Measurements from ENCODE around the gene CTNND2. TPM values are rescaled to one million over a fixed set of nuclear protein-coding genes. Genes with fewer than 3 reads are reported as not detected.

CTNND2 gene
- total RNA-seq, 2 experiments from 2014 or later: not detected

DNA sequence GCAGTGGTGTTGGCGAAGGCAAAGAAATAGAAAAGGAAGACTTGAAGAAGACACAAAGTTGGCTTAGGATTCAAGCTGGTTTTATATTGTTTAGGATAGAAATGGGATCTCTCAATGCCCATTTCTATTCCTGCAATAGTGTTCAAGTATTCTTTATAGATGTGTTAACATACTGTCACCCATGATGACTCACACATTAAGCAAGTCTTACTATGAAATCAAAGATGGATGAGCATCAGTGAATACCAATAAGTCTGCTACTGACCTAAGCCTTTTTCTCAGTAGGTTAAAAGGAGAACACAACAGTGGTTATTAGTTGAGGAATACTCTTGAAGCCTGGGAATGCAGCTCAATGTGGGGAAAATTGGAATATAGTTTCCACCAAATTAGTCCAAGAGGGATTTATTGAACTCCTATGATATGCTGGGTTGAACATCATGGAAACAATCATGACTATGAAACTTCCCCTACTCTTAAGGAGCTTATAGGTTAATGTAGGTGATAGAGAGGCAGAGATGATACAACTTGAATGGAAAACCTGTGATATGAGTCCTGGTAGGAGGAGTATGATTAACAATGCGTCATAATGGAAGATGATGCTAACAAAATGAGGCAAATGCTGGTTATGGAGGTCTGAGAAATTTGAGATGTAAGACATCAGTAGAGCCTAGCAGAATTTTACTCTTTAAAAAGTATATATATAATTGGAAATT lies 726.1 kb downstream of the CTNND2 start:
- Mint-ChIP-seq H3K9me3 (no peaks in the 10 kb centered on the region), H3K36me3 (ENCODE audit: low read depth) (no peaks in the 10 kb centered on the region), H3K4me1 (ENCODE audit: low read depth) (no peaks in the 10 kb centered on the region), H3K27me3 (peaks cover 9% of the 10 kb centered on the region), H3K4me3 (no peak overlapping the region), H3K27ac (no peak overlapping the region)
- ATAC-seq: peak; percentile 49
- DNase-seq: no peak
- ChIA-PET POLR2A (no interaction called here), CTCF (interaction anchor here (1.2 kb wide), 1 partner anchor 190 kb away, joined by 4 read pairs; no protein-coding TSS in a partner anchor)
- intact Hi-C loops (cut with micrococcal nuclease): no loop called here
- TF ChIP-seq, protein P1, sequence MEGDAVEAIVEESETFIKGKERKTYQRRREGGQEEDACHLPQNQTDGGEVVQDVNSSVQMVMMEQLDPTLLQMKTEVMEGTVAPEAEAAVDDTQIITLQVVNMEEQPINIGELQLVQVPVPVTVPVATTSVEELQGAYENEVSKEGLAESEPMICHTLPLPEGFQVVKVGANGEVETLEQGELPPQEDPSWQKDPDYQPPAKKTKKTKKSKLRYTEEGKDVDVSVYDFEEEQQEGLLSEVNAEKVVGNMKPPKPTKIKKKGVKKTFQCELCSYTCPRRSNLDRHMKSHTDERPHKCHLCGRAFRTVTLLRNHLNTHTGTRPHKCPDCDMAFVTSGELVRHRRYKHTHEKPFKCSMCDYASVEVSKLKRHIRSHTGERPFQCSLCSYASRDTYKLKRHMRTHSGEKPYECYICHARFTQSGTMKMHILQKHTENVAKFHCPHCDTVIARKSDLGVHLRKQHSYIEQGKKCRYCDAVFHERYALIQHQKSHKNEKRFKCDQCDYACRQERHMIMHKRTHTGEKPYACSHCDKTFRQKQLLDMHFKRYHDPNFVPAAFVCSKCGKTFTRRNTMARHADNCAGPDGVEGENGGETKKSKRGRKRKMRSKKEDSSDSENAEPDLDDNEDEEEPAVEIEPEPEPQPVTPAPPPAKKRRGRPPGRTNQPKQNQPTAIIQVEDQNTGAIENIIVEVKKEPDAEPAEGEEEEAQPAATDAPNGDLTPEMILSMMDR (IDR thresholded peaks at IDR 0.05): no peak

DNA sequence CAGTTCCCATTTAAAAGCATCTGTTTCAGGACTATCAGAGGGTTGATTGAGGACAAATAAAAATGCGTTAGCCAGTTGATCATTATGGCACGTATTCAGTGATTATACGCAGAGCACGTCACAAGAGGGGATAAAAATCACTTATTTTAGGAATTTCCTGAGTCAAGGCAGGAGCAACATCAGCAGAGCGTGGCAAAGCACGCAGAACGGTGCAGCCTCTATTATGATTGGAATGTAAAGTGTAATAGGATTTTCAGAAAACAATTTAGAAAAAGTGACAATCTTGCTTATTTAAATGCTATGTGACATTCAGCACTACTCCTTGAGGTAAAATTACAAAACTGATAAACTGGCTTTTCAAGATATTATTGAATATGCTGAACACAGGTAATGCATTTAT lies 729.7 kb downstream of the CTNND2 start:
- ATAC-seq (no peak), DNase-seq (no peak)
- intact Hi-C loops (cut with micrococcal nuclease): no loop called here
- Mint-ChIP-seq H3K27ac (no peak overlapping the region), H3K27me3 (peaks cover 9% of the 10 kb centered on the region), H3K4me3 (no peak overlapping the region), H3K9me3 (no peaks in the 10 kb centered on the region), H3K36me3 (ENCODE audit: low read depth) (no peaks in the 10 kb centered on the region), H3K4me1 (ENCODE audit: low read depth) (peaks cover 5% of the 10 kb centered on the region)
- ChIA-PET CTCF (no interaction called here), POLR2A (no interaction called here)
- TF ChIP-seq, protein P1 (IDR thresholded peaks at IDR 0.05): no peak

DNA sequence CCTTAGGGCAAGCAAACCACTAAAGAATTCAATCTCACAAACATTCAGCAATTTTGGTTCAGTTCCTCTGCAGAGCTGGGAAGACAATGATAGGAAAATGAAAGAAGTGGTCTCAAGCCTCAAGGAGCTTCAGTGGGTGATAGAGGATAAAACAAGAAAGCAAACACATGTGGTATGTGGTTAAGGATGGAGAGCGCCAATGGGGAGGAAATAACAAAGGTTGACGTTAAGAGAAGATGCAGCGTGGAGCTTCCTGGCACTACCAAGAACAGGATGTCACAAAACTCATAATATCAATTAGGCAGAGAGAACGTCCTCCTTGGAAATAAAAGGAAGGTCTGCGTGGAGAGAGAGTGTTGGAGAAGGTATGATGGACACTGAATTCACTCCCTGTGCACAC lies 731.8 kb downstream of the CTNND2 start:
- Mint-ChIP-seq H3K36me3 (ENCODE audit: low read depth) (no peaks in the 10 kb centered on the region), H3K4me1 (ENCODE audit: low read depth) (peaks cover 5% of the 10 kb centered on the region), H3K27ac (no peak overlapping the region), H3K4me3 (no peak overlapping the region), H3K9me3 (no peaks in the 10 kb centered on the region), H3K27me3 (peaks cover 7% of the 10 kb centered on the region)
- TF ChIP-seq, protein P1 (IDR thresholded peaks at IDR 0.05): no peak
- DNase-seq (no peak), ATAC-seq (no peak)
- ChIA-PET POLR2A (no interaction called here), CTCF (interaction anchor here (1.6 kb wide), 1 partner anchor 10 kb away, joined by 4 read pairs; no protein-coding TSS in a partner anchor)
- intact Hi-C loops (cut with micrococcal nuclease): no loop called here

DNA sequence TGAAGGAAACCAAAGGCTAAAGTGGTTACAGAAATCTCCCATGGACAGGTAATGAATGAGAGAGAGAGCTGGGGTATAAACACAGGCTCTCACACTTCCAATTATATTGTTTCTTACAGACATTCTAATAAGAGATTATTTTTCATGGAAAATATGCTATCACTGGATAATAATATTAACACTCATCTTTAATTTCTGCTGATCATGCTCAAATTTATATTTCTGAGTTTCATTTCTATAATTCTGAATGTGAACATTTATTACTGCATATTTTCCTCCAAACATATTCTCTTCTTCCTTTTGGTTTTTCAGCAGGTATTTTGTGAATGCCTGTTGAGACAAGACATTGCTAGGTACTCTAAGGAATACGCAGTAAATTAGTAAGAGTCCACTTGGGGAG lies 733.0 kb downstream of the CTNND2 start:
- no peaks in the 10 kb centered on the region for H3K9me3 Mint-ChIP-seq
- H3K27ac Mint-ChIP-seq: no peak overlapping the region
- H3K27me3 Mint-ChIP-seq: peaks cover 6% of the 10 kb centered on the region
- CTCF ChIA-PET: no interaction called here
- no peak overlapping the region for H3K4me3 Mint-ChIP-seq
- POLR2A ChIA-PET: no interaction called here
- TF ChIP-seq, protein P1 (IDR thresholded peaks at IDR 0.05): no peak
- H3K36me3 Mint-ChIP-seq (ENCODE audit: low read depth): no peaks in the 10 kb centered on the region
- DNase-seq (no peak), ATAC-seq (no peak)
- intact Hi-C loops (cut with micrococcal nuclease): no loop called here
- H3K4me1 Mint-ChIP-seq (ENCODE audit: low read depth): peaks cover 5% of the 10 kb centered on the region

DNA sequence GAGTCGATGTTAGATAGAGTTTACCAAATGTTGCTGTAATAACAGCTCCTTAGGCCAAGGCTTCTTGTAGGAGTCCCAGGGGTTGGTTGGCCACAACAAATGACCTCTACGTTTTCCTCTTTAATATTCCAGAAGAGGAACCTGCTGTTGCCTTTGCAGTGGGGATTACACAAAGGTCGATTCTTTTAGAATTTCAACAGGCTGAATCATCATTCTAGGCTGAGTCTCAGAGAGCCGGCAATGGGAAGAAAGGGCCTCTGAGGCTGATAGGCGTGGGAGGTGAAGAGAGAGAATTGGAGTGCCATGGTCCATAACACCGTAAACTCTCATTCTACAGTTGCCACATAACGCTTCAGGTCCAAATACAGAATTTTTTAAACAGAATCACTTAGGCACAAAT lies 737.3 kb downstream of the CTNND2 start:
- Mint-ChIP-seq H3K27me3 (no peaks in the 10 kb centered on the region), H3K4me3 (no peak overlapping the region), H3K27ac (no peak overlapping the region), H3K4me1 (ENCODE audit: low read depth) (no peaks in the 10 kb centered on the region), H3K9me3 (no peaks in the 10 kb centered on the region), H3K36me3 (ENCODE audit: low read depth) (no peaks in the 10 kb centered on the region)
- CTCF ChIA-PET: no interaction called here
- intact Hi-C loops (cut with micrococcal nuclease): no loop called here
- POLR2A ChIA-PET: no interaction called here
- no peak for ATAC-seq
- TF ChIP-seq, protein P1 (IDR thresholded peaks at IDR 0.05): no peak
- DNase-seq: no peak

Measured in activated CD8-positive, alpha-beta T cell treated with anti-CD3 and anti-CD28 coated beads for 36 hours (primary cell).